Renal cortex interstitium (tissue), 11 donors: ENCODE measurements around the gene HS6ST3. TPM values are rescaled to one million over a fixed set of nuclear protein-coding genes. Genes with fewer than 3 reads are reported as not detected.

ENCODE experiments used
- DNase-seq, 11 donors: peaks; one replicate each; pipeline ENCODE4 v3.0.0-alpha.2; 2013; ENCODE audit warnings: low read depth in 9 of 11, low spot score in 4 of 11; ENCODE audit errors: extremely low read depth in 1 of 11
- polyA plus RNA-seq, 3 donors: library from polyadenylated mRNA; unstranded; fragments of 120-200 nt; gene quantifications; one replicate each; pipeline ENCODE4 v1.2.1, GENCODE V29; 2013; ENCODE audit not compliant: insufficient read length in 3 of 3

HS6ST3 gene
- polyA plus RNA-seq, 3 donors, result 2.8 to 4.2 (median 2.8) TPM

DNA sequence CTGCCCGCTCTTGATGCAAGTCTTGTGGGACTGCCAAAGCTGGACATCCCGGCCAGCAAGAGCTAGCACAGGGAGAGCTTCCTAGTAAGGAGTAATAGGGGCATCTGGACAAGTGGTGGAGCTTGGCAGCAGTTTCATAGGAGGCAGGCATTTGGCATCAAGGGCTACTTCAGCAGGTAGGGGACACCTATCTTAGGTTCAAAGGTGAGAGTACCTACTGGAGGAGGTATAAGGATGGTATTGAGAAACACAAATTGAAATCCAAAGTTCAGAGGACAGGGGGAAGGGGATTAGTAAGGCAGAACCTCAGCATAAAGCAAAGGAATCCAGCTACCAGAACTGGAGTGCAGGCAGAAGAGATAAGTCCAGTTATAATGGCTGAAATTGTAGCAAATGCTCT lies 462.7 kb downstream of the HS6ST3 start:
- DNase-seq, result no peak

DNA sequence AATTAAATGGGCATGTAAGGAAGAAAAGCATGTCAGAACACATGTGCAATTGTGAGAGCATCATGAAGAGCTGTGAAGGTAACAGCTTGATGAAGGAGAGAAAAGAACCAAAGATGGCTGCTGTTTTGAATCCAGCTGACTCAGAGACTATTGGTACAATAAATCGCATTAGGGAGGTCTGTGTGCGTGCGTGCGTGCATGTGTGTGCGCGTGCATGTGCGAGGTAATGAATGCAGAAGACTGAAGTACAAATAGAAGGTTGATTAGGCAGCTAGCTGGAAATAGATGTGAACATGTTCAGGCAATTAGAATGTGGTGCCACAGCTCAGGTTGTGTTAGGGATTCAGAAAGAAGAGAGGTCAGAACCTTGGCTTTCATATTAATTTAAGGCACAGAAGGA lies 463.9 kb downstream of the HS6ST3 start:
- DNase-seq, result no peak

DNA sequence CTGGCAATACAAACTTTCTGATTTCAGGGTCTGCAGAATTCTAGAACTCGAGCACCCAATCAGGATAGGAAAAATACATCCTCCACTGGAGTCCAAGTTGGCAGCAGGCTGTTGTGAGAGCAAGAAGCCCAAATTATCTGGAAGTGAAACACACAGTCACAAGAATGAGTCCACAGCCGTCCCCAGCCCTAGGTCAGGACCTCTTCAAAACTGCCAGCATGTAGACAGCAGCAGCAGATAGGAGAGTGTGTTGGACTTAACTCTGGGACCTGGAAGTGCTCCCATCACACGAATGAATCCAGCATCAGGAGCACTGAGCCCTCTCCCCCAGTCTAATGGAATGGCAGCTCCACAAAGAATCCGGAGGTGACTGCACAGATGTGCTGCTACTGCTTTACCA lies 483.7 kb downstream of the HS6ST3 start:
- DNase-seq, result no peak

DNA sequence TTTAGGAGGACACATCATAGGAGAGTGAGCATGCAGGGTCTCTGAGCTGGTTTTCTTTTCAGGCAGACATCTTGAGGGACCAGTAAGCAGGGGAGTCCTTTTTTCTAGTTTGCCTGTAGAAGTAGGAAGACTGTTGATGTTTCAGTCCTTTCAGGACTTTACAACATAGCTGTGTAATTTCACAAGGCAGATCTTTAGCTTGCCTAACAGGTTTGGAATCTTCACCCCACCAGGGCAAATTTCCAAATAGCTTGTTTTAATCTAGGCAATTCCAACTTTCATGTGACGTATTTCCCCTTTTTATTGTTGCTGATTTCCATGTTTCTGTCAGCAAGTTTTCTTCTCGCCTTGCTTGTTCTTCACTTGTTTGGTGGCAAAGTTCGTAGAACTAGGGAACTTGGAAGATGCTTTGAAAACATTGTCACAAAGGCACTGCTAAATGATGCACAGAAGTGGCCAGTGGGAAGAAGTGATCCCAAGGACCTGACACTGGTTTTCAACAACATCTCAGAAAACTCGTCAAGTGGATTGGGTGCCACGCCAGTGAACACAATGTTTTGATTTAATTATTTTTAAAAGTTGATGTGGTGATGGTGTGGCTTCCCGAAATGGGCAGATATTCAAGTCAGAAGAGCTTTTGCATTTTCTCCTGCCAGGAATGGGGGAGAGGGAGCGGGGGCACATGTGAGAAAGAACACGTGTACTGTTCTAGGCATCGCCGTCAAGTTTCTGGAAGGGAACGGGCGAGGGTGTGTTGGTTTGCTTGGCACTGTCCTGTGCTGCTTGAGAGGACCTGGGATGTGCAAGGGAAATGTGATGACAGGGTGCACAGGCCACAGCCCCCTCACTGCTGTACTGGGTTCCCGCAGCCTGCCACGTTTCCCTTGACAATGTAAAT lies 485.8 kb downstream of the HS6ST3 start:
- no peak for DNase-seq

DNA sequence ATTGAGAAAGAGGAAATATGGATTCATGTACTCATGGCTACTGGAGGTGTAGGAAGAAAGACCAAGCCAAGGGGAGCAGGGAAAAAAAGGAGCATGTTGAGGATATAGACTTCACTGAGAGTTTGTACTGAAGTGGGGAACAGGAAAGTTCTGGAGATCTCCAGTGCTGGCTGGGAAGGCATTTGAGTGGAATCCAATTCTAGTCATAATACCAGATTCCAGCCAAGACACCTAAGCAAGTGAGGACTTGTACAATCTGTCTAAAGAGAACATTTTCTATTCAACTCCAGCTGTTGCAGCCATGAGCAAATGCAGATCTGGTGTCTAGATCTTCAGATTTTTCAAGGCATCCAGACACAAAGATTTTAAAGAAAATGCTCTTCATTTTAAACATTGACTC lies 491.8 kb downstream of the HS6ST3 start:
- DNase-seq, result no peak

DNA sequence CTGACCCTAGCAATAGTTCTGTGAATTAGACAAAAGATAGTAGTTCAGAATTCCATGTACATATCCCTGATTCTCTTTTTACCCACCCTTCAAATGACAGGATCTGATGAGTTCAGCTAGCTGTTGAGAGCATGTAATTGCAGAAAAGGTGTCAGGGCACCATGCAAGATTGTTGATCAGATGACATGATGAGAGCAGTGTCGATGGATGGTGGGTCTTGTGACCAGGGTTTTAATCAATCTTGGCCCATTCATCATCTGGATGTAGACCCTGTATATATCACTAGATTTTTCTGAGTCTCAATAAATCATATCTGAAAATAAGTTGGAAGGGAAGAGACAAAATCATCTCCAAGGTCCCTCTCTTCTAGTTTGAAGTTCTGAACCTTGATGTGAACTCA lies 525.3 kb downstream of the HS6ST3 start:
- no peak for DNase-seq

DNA sequence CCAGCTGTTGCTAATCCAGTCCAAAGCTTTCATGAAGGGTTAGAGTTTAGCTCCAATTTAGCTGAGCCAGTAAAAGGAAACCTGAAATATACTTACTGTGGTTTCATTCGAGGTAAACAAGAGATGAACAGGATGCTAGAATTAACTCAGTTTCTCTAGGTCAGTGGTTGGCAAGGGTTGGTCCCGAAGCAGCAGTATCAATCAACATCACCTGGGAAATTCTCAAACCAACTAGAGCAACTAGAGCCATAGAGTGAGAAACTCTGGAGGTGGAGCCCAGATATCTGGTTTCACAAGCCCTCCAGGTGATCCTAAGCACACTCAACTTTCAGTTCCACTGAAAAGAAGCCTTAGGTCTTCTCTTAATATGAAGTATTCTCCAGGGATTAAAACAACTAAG lies 527.6 kb downstream of the HS6ST3 start:
- DNase-seq, result no peak

DNA sequence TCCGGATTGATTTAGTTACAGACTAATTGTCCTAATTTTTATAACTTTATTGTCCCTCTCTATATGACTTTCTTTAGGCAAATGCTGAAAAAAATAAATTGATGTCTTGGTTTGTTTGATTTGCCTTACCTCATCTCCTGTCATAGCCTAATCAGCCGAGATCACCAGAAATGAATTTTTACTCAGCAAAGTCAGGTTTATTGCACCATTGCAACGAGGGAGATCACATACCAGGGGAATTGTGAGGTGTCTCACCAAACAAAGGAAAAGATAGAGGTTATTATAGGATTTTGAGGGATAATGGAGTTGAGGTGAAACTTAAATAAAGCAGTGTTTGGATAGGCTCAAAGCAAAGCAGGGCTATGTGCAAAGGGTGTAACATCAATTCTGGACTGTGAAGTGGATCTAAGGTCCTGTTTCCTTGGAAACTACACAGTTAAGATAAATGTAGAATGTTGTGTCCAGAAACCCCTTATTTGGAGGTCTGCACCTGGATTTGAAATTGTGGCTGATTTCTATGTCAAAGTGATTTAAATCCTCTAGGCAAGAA lies 531.8 kb downstream of the HS6ST3 start:
- no peak for DNase-seq

DNA sequence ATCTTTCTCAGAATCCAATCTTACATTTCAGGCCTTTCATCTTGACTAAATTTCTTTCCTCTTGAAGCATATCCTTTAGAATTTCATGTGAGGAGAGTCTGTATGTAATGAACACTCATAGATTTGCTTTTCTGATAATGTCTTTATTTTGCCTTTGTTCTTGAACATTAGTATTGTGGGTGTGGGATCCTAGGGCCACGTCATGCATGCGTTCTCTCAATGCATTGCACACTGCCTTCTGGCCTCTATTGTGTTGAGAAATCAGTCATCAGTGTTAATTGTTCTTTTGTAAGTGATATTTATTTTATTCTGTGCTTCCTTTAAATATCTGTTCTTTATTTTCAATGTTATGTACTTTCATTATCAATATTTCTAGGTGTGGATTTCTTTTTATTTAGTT lies 539.4 kb downstream of the HS6ST3 start:
- DNase-seq, result no peak

DNA sequence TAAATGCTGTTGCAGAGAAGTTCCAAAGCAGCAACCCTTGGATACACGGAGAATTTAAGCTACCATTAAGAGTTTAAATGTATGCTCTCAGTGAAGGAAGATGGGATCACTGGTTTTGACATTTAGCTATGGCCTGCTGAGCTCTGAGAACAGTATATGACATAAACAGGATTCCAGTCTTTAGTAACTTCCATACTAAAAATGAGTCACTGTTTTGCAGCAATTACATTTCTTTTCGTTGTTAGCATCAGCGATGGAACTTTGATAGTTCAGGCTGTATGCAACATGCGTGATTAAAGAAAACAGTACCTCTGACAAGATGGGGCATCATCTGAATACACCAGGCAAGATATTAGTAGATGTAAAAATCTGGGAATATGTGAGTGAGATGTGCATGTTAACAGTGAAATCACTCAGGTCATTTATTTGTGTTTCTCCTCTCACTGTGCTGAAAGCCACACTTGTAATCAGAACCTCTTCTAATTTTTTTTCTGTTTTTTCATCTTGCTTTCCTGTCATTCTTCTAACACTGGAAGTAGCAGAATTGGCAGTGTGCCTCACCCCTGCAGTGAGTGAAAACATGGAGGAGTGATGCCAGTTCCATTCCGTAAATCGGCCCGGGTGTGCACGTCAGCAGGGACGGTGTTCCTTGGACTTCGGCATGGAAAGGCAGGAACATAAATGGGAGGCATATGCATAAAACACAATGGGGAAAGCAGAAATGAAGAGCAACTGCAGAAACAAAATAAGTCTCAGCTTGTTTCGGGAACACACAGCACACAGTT lies 542.8 kb downstream of the HS6ST3 start:
- no peak for DNase-seq

DNA sequence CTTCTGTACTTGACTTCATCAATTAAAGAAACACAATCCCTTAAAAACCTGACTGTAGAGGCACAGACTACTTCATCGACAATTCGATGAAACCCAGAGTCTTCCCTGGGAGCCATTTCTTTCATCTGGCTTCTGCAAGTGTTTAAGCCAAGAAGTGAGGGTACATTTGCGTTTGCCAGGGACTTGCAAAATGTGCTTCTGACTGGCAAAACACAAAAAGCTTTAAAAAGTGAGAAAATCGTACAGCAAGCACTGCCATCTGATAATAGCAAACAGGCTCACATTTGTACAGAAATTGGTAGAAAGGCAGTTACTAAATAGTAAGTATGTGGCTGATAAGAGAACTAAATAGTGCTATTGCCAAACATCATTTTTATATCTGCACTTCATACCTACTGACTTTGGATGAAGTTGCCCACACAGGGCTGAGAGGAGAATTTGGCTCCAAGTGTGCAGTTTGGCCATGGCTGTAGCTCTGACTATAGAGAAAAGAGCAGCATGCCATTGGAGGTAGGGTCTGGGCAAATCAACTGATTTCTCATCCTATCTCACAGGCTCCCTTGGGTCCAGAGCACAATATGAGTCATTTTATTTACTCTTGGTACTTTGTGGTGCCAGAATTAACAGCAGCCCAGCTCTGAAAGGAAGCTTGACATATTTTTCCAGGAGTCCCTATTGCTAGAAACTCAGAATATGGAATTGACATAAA lies 546.2 kb downstream of the HS6ST3 start:
- no peak for DNase-seq

DNA sequence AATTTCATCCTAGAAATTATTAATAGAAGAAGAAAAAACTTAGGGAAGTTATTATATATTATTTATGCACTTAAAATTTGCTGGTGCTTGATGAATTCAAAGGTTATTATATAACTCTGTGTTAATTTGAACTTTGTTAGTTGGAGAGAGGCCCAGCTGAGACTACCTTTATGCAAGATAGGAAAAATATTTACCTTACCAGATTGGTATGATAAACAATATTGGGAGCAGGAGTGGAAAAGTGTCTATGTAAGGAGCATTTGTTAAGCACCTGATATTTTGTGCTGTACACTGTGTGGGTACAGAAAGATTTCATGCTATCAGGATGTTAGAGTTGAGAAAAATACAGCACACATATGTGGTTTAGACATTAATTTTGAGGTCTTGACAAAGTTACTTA lies 547.1 kb downstream of the HS6ST3 start:
- no peak for DNase-seq

DNA sequence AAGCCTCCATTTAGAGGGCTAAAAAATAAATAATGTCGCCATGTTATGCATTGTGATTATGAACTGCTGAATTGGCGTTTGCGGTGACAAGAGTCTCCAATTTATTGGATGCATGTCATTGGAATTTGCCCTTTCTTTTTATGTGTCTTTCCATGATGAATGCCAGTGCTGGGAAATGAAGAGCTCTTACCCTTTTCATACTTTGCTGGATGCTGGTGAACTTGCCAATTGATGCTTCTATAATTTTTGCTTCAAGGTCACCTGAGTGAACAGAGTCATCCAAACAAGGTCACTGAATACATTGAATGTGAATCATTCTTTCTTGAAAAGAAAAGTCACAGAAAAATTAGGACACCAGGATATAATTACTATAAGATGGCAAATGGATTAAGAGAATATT lies 556.2 kb downstream of the HS6ST3 start:
- DNase-seq, result no peak

DNA sequence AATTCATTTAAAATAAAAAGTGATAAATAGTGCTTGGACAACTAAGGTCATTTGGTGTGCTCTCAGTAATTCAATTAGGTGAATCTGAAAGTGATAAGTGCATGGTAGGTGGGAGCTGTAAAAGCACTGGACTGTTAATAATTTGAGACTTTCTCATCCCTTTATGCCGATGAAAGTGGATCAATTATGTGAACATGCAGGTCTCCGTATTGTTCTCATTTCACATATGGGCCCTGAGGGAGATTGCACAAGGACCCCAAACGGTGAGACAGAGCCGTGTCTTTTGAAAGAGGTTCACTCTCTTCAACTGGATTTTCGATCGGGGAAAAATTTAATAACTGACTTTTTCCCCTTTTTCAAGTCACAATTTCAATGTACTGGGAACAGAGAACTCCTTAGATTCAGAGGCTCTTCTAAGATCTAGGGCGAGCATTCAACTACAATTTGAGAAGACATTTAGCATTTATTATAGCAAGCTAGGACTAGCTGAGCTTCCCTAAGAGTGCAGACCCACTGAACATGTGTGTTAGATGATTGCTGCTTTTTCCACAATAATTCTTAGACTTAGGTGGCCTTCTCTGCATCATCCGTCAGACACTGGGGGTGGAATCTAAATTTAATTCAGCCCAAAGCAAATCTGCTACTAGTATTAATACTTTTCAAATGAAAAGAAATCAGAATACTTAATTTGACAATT lies 556.8 kb downstream of the HS6ST3 start:
- no peak for DNase-seq

DNA sequence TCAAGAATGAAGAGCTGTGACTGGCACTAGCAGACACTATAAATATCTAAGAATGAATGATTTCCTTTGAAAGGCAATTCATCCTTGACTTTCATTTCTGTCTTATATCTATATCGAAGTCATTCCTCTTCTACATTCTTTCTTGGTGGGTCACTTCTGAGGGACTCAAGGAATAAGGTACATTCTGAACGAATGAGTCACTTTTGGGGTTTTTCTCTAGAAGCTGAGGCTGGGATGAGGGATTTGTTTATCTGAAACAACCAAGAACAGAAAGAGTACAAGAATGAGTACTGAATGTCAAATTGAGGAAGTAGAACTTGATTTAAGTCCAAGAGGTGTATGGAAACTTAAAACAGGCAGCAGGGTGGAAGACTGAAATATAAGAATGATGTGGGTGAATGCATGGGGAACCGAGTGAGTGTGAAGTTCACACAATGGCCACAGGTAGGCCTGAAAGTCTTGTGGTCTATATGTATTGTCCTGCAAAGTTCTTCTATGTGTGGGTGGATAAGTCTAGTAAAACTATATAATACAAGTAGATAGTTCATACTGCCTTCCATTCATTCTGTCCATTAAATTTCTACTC lies 560.5 kb downstream of the HS6ST3 start:
- DNase-seq, result no peak

DNA sequence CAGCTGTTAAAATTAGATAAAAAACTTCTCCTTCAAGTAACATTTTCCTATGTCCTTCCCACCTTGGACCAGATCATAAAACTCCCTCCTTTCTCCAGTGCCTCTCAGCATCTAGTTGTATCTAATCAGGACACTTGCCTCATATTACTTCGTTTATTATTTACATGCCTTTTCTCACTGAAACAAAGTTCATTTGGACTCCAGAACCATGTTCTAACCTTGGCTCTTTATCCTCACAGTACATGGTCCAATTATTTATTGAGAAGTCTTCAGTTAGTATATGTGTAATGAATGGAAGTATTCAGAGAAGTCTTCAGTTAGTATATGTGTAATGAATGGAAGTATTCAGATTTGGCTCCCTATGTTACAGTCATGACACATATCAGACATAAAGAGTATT lies 561.7 kb downstream of the HS6ST3 start:
- DNase-seq, result no peak

DNA sequence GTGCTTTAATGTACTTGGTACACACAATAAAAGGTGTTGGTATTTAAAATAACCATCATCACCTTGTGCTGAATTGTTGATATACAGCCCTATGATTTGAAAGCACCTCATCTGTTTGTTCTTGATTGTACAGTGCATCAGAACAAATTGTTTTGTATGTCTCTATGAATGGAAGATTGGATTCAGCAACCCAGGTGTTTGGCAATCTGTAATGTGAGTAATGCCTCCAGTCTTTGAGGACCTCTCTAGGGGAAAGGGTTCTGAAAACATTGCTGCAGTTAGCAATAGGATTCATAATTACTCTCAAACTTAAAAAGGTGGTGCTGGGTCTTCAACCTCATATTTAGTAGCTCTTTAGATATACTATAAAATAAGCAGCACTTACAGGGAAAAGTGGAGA lies 562.6 kb downstream of the HS6ST3 start:
- DNase-seq, result no peak

DNA sequence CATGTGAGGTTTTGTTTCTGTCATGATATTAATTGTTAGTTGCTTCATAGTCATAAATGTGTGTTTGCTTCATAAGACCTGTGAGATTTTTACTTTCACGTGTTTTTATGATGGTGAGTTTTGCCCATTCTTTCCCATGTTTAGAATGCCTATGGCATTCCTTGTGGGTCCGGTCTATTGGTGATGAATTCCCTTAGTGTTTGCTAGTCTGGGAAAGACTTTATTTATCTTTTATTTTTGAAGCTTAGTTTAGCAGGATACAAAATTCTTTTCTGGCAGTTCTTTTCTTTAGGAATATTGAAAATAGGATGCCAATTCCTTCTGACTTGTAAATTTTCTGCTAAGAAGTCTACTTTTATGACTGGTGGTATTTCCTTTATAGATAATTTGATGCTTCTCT lies 571.7 kb downstream of the HS6ST3 start:
- no peak for DNase-seq

DNA sequence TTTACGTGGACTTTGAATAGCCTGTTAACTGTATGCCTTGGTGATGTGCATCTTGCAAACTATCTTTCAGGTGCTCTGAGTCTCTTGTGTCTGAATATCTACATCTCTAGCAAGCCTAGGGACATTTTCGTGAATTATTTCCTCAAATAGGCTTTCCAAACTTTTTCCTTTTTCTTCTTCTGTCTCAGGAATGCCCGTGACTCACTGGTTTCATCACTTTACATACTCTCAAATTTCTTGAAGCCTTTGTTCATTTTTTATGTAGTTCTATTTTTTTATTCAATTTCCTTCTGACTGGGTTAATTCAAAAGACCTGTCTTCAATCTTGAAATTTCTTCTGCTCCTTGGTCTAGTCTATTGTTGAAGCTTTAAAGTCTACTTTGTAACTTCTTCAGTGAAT lies 572.1 kb downstream of the HS6ST3 start:
- no peak for DNase-seq
